ENCODE results near the gene CHL1.

CHL1 gene

DNA sequence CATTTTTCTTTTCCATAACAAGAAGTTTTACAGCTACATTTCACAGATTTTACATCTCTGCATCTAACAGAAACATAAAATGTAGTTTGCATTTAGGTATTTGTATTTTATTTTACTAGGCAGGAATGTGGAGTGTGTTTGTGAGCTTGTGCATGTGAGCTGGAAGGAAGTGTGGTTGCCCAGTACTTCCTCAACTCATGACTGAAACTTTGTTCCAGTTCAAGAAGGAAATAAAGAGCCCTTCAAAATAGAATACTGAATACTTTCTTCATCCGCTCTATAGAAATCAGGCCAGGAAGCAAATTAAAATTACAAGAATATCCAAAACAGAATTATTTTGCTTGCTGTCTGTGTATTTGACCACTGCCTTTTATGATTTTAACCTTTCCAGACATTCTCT is 81.3 kb downstream of the CHL1 start:
- no peak for DNase-seq (ENCODE audit: low read depth in 1 of 2, low spot score in 1 of 2)

- DNase-seq (ENCODE audit: low read depth in 1 of 2, low spot score in 1 of 2) = no peak
These were observed 81.9 kb downstream of the CHL1 start for GRCh38 chr3:278300-279064.

DNA sequence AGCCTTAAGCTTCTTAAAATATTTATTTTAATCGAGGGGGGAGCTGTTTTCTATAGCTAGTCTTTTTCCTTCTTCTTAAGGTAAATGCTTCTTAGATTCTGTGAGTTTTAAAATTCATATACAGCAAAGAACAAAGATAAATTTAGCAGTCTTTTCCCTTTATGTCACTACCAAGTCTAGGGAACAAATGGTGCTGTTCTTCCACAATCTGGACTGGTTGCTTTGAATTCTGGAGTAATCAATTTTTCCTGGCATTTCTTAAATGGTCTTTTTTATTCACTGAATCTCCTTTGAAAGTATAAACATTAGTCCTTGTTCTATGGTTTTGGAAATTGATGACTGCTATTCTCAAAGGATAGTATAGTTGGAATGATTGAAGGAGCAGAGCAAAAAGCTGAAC is 82.8 kb downstream of the CHL1 start:
- DNase-seq (ENCODE audit: low read depth in 1 of 2, low spot score in 1 of 2) = no peak

- DNase-seq (ENCODE audit: low read depth in 1 of 2, low spot score in 1 of 2) = no peak
These were observed 84.1 kb downstream of the CHL1 start for GRCh38 chr3:280681-281080.

DNA sequence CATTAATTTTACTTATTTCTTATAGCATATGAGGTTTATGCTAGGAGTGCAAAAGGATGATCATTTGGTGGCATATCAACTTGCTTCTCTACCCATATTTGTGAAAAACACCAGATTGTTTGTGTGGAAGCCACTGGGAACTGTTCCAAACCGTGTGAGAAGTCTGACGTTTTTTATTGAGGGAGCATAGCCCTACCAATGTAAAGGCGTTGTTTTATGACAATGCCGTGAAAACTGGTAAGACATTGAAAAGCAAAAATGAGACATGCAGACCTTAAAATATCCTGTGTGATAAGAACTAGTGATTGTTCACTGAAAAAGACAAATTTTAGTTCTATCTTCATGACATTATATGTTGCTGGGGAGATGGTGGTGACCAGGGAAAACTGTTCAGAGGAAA is 87.8 kb downstream of the CHL1 start:
- DNase-seq (ENCODE audit: low read depth in 1 of 2, low spot score in 1 of 2) = no peak

- no peak for DNase-seq (ENCODE audit: low read depth in 1 of 2, low spot score in 1 of 2)
These were observed 91.9 kb downstream of the CHL1 start for GRCh38 chr3:288417-288816.

DNA sequence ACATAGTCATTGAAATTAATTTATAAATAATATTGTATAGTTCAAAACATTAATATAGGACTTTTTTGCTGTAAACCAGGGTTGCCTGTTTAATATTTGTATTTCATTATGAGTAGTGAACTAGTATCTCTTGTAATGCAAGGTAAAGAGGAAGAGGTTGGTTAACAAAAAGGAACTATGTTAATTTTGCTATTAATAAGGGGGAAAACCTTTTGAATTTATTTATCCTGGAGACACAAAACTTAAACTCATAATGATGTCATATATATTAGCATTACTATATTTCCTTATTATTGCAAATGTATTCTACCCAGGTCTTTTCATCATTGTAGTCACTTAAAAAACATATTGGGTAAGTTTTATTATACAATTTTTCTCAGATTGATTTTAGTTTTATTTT is 94.5 kb downstream of the CHL1 start:
- no peak for DNase-seq (ENCODE audit: low read depth in 1 of 2, low spot score in 1 of 2)

DNA sequence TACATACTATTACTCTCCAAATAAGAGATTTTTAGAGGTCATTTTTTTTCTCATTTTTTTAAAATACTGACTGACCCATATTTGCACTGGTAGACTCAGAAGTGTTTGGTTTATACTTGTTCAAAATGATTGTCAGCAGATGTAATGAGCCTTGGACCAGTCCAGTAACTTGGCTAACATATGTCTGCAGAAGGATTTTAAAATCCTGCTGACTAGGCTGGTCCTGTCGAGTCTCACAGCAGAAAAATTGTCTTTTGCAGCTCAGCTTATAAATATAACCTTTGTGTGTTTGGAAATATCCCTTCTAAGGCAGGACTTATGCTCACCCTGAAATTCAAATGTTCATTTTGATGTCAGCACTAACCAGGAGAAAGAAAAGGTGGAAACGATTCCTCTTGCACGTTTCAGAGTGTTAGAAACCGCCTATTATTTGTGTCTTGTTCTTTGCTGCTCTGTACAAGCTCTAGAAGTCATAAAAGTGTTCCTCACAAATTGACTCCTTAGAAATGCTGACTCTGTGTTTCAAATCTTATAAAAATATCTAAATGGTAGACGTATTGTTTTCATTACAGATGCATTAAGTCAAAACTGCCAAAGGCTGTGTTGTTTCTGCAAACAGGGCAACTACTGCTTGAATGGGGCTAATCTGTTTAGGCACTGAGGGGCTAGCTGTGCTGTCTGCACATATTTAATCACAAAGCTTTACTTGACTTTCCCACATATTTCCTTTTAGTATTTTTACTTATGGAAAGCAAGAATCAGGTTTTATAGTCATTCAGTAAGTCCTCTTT is 95.3 kb downstream of the CHL1 start:
- DNase-seq (ENCODE audit: low read depth in 1 of 2, low spot score in 1 of 2) = no peak

DNA sequence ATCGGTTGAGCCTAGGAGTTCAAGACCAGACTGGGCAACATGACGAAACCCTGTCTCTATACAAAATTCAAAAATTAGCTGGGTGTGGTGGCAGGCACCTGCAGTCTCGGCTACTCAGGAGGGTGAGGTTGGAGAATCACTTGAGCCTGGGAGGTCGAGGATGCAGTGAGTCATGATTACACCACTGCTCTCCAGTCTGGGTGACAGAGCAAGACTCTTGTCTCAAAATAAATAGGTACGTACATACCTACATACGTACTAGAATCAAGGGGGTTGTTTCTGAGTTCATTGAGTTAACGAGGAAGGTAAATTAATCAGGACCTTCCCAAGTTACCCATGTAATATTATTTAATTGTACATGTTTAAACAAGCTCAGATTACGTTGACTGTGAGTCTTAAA is 97.5 kb downstream of the CHL1 start:
- DNase-seq (ENCODE audit: low read depth in 1 of 2, low spot score in 1 of 2) = no peak

- DNase-seq (ENCODE audit: low read depth in 1 of 2, low spot score in 1 of 2) = no peak
These were observed 98.0 kb downstream of the CHL1 start for GRCh38 chr3:294581-294980.

GRCh38 chr3:295166-295565 is 98.6 kb downstream of the CHL1 start:
- DNase-seq (ENCODE audit: low read depth in 1 of 2, low spot score in 1 of 2) = no peak

DNA sequence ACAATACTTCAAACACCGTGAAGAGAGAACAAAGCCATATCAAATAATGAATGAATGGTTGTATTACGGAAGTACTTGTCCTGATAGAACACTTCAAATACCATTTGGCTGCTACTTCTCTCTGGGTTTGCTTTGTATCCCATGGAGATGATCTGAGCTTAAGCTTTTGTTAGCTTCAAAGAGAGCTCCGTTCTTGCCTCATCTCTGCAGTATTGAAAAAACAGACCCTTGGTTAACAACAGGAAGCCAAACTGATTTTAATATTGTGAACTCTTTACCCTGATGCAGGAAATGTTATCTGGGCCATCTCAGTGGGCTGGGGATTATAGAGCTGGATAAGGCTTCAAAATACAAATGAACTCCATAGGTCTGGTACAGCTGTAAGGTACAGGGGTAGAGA is 101.0 kb downstream of the CHL1 start:
- no peak for DNase-seq (ENCODE audit: low read depth in 1 of 2, low spot score in 1 of 2)

DNA sequence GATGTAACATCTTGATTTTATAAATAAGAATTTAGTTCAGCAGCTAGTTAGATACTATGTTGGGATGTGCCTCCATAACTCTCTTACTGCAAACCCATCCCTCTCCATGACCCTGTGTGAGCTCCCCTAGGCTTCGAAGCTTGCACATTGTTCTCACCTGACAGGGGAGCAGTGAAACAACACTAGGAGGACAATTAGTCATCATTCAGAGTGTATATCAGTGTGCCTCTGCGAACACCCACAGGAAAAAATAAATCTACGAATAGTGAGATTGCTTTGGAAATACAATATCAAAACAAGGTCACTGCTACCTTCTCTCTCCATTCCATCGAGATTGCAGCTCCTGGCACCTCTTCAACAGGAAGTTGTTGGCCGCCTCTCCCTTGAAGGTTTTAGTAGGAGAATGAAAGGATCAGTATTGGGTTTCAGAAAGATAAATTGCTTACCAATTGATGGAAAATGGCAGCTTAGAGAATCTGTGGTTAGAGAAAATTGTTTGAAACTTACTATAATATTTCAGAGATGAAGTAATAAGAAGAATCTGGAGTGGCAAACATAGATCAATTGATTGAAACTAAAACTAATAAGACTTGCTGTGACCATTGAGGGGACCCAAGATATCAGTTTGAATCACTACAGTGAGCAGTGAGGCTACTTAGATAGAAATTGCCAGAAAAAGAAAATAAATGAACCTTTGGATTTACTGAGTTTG is 103.2 kb downstream of the CHL1 start:
- no peak for DNase-seq (ENCODE audit: low read depth in 1 of 2, low spot score in 1 of 2)

- DNase-seq (ENCODE audit: low read depth in 1 of 2, low spot score in 1 of 2) = no peak
These were observed 110.6 kb downstream of the CHL1 start for GRCh38 chr3:307182-307581.

DNA sequence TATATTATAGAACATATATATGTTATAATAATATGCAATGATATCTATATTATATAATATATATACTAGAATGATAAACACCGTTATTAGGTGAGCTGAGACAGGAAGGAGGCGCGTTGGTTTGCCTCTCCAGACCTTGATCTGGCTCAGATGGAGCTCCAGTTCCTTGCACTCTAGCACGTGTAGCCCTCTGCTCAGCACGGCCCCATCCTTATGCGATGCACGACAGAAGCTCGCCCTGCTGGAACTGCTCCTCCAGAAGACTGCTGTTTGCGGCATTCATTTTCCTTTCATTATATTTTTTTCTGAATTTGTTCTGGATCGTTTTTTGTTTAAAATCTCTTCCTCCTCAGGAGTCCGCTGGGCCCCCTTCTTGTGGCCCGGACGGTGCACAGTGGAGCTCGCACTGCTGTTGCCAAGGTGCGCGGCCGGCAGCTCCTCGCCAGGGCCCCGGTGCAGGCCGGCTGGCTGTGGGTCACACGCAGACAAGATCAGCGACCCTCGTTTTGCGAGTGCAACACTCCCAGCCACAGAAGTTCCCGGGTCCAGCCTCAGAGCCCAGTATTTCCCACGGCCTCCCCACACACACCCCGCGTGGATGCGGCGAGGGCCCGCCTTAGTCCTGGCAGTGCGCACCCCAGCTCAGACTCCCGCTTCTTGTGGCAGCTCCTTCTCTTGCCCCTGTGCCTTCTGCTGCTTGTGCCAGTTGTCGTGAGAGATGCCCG is 112.2 kb downstream of the CHL1 start:
- no peak for DNase-seq (ENCODE audit: low read depth in 1 of 2, low spot score in 1 of 2)

GRCh38 chr3:312160-312733 is 115.7 kb downstream of the CHL1 start:
- no peak for DNase-seq (ENCODE audit: low read depth in 1 of 2, low spot score in 1 of 2)

- DNase-seq (ENCODE audit: low read depth in 1 of 2, low spot score in 1 of 2) = no peak
These were observed 116.3 kb downstream of the CHL1 start for GRCh38 chr3:312911-313310.

- no peak for DNase-seq (ENCODE audit: low read depth in 1 of 2, low spot score in 1 of 2)
These were observed 120.4 kb downstream of the CHL1 start for GRCh38 chr3:317012-317411.

DNA sequence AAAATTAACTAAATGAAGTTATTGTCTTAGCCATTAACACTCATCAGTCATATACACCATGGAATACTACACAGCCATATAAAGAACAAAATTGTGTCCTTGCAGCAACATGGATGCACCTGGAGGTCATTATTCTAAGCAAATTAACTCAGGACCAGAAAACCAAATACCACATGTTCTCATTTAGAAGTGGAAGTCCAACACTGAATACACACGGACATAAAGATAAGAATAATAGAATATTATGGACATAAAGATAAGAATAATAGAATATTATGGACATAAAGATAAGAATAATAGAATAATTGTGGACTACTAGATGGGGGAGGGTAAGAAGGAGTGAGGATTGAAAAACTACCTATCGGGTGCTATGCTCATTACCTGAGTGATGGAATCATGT is 122.3 kb downstream of the CHL1 start:
- no peak for DNase-seq (ENCODE audit: low read depth in 1 of 2, low spot score in 1 of 2)

GRCh38 chr3:324423-324822 is 127.9 kb downstream of the CHL1 start:
- no peak for DNase-seq (ENCODE audit: low read depth in 1 of 2, low spot score in 1 of 2)

DNA sequence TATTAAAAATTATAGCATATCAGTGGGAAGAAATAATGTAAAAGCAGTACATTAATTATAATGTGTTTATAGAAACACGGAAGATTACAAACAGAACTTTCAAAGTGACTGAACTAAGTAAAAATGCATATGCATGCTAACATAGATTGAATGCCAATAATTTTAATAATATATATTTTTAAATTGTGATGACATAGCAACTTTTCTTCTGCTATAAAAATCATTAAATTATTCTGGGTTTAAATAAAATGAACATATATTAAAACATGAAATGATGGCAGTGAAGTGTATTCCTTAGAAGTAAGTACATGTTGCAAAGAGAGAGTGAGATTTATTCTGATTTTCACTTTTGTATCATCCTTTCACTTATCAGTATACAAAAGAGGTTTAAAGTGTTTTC is 128.9 kb downstream of the CHL1 start:
- DNase-seq (ENCODE audit: low read depth in 1 of 2, low spot score in 1 of 2) = no peak

All from stimulated activated CD4-positive, alpha-beta T cell treated with anti-CD3 and anti-CD28 coated beads, Interleukin-15, amount 100 ng/mL, for 1 hour (primary cell).